Activated CD8-positive, alpha-beta memory T cell treated with anti-CD3 and anti-CD28 coated beads, Interleukin-2, amount 50 U/mL, for 24 hours (primary cell): ENCODE measurements around the gene EPB41.
"Not testable (repeated sequence)": the region's sequence is repeated elsewhere in the genome, so short reads cannot be mapped to it uniquely, and the experiment has no call there.

ENCODE experiments used
- DNase-seq: peaks from one replicate; pipeline ENCODE4 v3.0.0-alpha.2; 2020; ENCODE audit errors: extremely low read depth

The EPB41 gene

DNA sequence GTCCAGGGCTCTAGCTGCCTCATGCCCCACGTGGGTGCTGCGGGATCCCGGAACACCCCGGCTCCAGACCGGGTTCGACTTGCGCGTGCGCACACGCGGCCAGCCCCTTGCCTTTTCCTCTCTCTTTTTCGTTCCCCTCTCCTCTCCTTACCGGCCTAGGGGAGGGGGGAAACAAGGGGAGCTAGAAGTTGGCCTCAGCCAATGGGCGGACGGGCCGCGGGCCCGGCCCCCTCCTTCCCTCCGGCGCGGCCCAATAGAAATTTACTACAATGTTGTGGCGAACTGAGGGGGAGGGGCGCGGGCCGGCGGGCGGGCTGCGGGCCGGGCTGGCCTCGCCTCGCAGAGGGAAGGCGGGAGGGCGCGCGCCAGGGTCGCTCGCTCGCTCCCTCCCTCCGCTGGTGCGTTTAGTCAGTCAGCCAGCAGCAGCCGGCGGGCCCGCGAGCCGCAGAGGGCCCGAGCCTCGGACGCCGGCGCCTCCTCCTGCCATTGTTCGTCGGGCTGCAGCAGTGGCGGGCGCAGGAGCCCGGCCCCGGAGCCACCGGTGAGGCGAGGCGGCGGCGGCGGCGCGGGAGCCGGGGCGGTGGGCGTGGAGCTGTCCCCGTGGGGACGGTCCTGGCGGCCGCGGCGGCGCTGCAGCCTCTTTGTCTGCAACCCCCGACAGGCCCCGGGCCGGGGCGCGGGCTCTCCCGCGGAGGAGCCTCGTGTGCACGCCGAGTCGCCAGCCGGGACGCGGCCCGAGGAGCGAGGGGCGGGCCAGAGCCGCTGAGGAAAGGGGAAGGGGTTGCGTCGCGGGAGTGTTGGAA lies at the start of gene EPB41:
EPB41 (plus strand) TSS at position 342 of the 803 bp plus-strand sequence. CDS start 72,869 bp downstream, outside the sequence.
- peak; percentile 78 for DNase-seq

DNA sequence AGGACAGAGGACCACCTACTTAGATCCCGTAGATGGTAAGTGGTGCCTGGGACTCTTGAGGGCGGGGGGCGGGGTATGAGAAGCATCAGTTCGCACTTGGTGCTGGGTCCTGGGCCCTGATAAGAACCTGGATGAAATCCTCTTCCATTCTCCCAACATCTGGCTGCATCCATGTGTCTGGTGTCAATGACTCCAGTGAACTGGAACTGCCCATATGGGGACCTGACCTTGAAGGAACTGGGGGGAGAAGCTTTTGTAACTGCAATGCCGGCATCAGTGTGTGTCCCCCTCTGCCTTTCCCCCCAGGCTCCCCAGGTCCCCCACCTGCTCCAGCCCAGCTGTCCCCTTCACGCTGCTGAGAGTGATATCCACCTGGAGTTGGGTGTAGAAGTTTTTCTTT lies 49.7 kb upstream of the EPB41 start:
- no peak for DNase-seq

- DNase-seq, result no peak
These were observed 48.2 kb upstream of the EPB41 start for GRCh38 chr1:28865997-28866650.

DNA sequence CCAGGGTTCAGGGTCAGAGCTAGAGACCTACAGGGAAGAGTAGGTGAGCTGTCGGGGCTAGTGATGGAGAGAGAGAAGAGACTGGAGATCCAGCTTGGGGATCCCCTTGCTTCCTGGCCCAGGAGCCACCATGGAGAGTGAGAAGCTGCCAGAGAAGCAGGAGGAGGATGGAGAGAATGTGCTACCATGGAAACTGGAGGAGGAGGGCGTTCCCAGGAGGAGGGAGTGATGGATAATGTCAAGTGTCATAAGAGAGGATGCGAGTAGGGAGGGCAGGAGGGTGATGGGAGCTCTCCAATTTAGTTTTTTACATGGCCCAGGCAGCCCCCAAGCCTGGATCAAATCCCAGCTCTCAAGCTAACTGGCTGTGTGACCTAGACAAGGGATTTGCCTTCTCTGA lies 46.5 kb upstream of the EPB41 start:
- DNase-seq, result no peak

DNA sequence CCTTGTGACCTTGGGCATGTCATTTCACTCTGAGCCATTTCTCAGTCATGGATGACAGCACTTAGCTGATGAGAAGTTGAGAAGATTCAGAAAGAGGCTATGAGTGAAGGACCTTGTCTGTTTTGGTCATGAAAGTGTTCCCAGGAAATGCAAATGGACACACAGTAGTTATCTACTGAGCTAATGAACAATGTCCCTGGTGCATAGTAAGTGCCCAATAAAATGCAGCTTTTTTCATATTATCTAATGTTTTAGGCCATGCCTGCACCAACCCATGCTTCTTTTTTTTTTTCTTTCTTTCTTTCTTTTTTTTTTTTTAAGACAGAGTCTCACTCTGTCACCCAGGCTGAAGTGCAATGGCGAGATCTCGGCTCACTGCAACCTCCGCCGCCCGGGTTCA lies 44.4 kb upstream of the EPB41 start:
- no peak for DNase-seq

GRCh38 chr1:28871631-28872401 lies 42.6 kb upstream of the EPB41 start:
- DNase-seq, result no peak

GRCh38 chr1:28875134-28875533 lies 39.2 kb upstream of the EPB41 start:
- DNase-seq, result not testable (repeated sequence)

GRCh38 chr1:28877132-28877781 lies 37.1 kb upstream of the EPB41 start:
- DNase-seq, result peak; percentile 45

DNA sequence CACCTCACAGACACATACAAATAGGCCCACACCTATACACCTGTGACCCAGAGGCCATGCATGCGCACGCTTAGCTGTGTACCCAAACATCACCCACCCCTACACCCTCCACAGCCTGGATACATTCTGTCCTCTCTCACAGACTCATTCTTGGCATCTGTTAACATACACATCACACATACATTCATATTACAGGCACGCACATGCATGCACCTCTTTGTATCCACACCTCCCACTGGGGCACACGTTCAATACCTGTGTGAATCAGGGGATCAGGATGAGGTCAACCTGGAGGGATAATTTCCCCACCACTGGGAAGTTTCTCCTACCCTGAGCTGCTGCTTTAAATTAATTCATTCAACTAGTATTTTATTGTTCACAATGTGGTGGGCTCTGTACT lies 35.6 kb upstream of the EPB41 start:
- DNase-seq, result no peak

DNA sequence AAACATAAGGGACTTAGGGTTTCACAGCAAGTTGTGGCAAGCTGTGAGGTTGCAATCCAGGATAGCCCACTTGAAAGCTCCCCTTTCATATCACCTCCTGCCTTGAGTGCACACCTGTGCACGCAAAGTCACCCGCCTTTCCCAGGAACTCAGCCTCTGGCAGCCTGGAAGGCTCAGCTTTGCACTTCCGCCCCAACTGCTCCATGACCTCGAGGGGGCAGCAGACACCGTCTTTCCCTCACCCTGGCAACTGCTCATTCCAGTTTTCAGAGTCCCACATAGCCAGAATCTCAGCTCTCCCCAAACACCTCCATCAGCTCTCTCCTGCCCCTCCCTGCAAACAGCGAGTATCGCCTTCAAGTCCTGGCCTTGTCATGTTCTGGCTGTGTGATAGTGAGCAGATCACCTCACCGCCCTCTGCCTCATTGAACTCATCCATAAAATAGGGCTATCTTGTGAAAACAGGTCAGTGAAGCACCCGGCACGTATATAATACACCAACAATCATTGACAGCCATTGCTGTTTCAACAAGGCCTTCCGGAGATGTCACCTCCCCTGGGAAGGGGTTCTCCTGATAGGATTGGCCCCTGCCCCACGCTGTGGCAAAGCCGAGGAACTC lies 32.2 kb upstream of the EPB41 start:
- peak; percentile 58 for DNase-seq

GRCh38 chr1:28883242-28883616 lies 31.1 kb upstream of the EPB41 start:
- DNase-seq, result no peak

DNA sequence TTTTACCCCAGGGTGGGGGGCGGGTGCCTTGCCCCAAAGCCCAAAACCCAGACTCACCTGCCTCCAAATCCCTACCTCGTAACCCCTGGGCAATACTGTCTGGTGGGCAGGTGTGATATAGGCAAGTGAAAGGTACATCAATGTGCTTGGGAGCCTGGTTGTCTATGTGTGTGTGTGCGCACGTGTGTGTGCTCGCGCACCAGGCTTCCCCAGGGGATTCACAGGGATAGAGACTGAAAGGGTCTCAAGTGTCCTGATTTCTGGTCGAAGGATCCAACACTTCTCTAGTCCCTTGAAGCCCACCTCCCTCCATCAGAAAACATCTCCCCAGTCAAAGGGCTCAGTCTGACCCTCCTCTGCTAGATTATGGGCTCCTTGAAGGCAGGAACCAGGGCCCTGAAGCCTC lies 28.9 kb upstream of the EPB41 start:
- no peak for DNase-seq

GRCh38 chr1:28885977-28886730 lies 28.2 kb upstream of the EPB41 start:
- no peak for DNase-seq

- DNase-seq, result peak; percentile 63
These were observed 27.5 kb upstream of the EPB41 start for GRCh38 chr1:28886731-28887418.

DNA sequence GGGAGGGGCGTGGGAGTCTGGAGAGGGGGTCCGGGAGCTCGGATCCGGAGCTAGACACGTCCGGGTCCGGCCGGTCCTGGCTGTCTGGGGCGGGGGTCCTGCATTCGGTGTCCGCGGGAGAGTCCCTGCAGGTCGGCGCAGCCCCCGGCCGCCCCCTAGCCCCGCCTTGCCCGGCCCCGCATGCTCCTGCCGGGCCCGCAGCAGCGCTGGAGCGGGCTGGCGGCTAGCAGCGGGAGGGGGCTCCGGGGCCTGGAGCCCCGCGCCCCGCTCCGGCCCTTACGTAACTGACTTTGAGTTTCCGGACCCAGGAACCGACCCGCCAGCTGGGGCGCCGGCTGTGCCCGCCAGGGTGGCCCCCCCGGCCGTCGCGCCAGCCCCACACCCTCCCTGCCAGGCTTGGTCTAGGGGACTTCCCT lies 26.9 kb upstream of the EPB41 start:
- no peak for DNase-seq

DNA sequence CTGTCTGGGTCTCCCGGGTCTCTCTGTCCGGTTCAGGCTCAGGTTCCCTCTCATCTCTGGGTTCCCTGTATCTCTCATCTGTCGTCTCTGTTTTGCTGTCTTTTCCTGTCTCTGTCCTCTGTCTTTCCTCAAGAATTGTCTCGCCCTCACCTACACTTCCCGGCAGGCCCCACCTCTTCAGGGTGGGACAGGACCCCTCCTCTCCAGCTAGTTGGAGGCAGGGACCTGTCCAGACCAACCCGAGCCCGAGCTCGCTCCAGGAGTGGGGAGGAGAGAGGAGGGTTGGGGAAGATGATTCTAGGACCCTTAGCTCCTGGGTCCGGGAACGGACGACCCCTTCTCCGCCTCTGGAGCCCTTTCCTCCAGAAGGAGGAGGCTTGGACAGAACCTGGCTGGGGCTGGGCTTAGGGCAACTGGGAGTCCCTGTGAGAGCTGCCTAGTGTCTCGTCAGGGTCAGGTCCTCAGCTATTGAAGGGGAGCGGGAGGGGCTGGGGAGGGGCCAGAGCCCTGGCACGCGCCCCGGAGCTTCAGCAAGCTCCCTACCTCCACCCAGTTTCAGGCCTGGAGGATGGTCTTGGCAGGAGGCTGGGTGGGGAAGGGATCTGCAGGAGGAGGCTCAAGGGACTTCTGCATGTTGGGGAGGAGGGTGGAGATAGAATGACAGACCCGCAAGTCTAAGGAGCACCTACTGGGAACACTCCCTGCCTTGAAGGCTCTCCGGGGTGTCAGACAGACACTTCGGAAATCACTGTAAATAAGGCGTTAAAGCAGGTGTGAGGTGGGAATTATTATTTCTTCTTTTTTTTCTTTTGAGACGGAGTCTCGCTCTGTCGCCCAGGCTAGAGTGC lies 26.3 kb upstream of the EPB41 start:
- DNase-seq, result no peak

DNA sequence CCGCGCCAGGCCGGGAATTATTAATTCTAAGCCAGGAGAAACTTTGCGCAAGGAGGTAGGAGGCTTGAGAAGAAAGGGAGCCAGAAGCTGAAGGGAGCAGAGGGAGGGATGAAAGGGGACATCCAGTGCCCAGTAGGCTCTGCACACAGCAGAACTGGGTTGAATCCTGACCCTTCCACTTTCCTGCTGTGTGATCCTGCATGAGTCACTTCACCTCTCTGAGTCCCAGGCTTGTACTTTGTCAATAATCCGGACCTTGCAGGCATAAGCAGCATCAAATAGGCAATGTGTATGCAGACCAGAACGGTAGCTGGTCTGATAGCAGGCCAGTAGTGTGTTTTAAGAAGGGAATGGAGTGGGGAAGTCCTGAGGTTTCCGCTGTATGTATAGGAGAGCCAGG lies 25.5 kb upstream of the EPB41 start:
- no peak for DNase-seq

DNA sequence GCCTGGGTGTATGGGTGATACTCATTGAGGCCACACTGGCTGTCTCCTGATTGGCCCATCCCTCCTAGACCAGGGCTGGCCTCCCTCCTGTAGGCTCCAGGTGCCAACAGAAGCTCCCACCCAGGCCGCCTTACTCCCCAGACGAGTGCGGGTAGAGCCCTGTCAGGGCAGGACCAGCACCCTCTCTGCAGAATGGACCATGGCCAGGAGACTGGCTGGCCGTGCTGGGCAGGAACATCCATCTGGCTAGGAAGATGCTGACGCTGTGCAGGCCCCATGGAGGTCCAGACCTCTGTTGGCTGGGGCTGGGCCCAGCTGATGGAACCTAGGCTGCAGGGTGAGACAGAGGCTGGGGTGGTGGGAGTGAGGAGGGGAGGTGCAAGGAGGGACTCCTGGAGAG lies 25.0 kb upstream of the EPB41 start:
- DNase-seq, result no peak

DNA sequence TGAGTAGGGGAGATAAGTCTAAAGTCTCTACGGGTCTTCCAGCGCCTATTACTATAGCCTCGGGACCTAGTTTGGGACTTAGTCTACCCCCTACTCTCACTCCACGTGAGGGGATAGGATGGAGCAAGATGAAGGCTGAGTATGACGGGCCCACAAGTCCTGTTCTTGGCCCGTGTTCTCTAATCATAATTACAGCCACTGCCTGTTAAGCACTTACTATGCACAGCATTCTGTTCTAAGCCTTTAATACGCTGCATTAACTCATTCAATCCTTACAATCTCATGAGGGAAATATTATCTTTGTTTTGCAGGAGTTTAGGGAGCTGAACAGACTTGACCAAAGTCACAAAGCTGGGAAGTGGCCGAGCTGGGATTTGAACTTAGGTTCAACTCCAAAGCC lies 23.9 kb upstream of the EPB41 start:
- DNase-seq, result no peak
